ENCODE results near the gene BZW2.

- no peak for TF ChIP-seq CTCF (IDR thresholded peaks at IDR 0.05)
- no peak for TF ChIP-seq POLR2AphosphoS5 (IDR thresholded peaks at IDR 0.05)
- no peak for TF ChIP-seq EP300 (IDR thresholded peaks at IDR 0.05)
Measured at GRCh38 chr7:16684935-16685334, 39.0 kb downstream of the BZW2 start.

All from stomach (tissue), 4 donors.